Measurements from ENCODE around the gene GDPD4.

The GDPD4 gene

DNA sequence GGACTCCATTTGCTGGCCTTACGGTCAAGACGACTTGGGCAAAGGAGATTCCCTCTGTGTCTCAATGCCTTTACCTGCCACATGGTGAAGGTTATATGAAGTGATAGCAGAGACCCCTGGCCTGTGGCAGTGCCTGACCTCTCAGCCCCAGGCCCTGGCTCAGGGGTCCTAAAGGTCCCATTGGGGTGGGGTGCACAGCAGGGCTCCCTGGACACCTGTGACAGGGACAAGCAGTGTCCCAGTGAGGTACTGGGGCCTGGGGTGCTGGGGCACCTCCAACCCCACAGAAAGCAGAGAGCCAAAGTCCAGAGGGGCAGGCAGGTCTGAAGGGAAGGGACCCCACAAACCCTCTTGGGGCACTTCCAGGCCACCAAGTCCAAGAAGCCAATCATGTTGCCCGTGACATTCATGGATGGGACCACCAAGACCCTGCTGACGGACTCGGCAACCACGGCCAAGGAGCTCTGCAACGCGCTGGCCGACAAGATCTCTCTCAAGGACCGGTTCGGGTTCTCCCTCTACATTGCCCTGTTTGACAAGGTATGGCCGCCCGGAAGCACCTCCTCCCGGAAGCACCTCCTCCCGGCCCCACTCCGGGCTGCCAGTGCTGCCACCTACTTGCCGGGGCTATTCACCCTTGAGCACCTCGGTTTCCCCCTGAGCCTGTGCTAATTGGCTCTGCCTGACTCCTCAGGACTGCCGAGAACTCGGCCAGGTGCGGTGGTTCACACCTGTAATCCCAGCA is 111.0 kb downstream of the GDPD4 start:
- no peak overlapping the region for H2AFZ ChIP-seq (ENCODE audit: low read depth, low read length, severe bottlenecking)
- no peak overlapping the region for H3K4me3 ChIP-seq (ENCODE audit: insufficient read depth, low read length, poor library complexity, severe bottlenecking)
- H3K9me2 ChIP-seq (replicated peaks; ENCODE audit: insufficient read depth, low read length), result no peaks in the 10 kb centered on the region
- no peaks in the 10 kb centered on the region for H3K36me3 ChIP-seq (ENCODE audit: low read length)
- no peak overlapping the region for H3K9ac ChIP-seq (ENCODE audit: low read length)
- H3K27me3 ChIP-seq (ENCODE audit: low read length), result no peaks in the 10 kb centered on the region
- H3K9me3 ChIP-seq (ENCODE audit: insufficient read depth, low read length), result no peaks in the 10 kb centered on the region
- H3K4me2 ChIP-seq (ENCODE audit: low read depth, low read length, poor library complexity, severe bottlenecking), result no peak overlapping the region
- TF ChIP-seq EZH2phosphoT487 (conservative IDR thresholded peaks at IDR 0.05; ENCODE audit: low read length) (no peak), CTCF (IDR thresholded peaks at IDR 0.05; ENCODE audit: insufficient read depth, low read length, poor library complexity, severe bottlenecking) (no peak)
- no peaks in the 10 kb centered on the region for H3K79me2 ChIP-seq (ENCODE audit: insufficient read depth, low read length)
- no peaks in the 10 kb centered on the region for H4K20me1 ChIP-seq (ENCODE audit: low read depth, low read length)
- no peaks in the 10 kb centered on the region for H3F3A ChIP-seq (ENCODE audit: insufficient read depth)
- H3K27ac ChIP-seq (ENCODE audit: low read depth, low read length), result no peak overlapping the region

DNA sequence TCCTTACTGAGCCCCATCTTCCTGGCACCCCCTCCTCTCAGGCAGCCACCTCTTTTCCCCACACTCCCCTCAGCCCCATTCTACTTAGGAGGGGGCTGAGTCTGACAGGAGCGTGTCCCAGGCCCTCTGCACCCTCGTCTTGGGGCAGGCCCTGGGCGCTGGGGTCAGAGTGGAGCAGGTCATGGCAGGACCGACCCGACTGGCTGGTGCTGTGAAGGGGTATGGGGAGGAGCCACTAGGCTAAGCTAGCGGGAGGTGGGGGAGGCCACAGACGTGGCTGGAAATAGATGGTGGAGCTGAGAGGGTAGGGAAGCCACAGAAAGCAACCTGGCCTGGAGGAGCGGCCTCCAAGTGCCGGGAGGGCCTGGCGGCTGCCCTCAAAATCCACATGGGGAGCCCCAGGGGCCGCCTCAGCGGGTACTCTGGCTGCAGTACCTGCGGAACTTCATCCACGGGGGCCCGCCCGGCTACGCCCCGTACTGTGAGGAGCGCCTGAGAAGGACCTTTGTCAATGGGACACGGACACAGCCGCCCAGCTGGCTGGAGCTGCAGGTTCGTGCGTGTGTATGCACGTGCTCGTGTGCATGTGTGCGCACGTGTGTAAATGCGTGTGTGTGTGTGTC is 111.8 kb downstream of the GDPD4 start:
- no peaks in the 10 kb centered on the region for H3K36me3 ChIP-seq (ENCODE audit: low read length)
- no peaks in the 10 kb centered on the region for H3K27me3 ChIP-seq (ENCODE audit: low read length)
- no peaks in the 10 kb centered on the region for H3F3A ChIP-seq (ENCODE audit: insufficient read depth)
- TF ChIP-seq EZH2phosphoT487 (conservative IDR thresholded peaks at IDR 0.05; ENCODE audit: low read length), result no peak
- TF ChIP-seq CTCF (IDR thresholded peaks at IDR 0.05; ENCODE audit: insufficient read depth, low read length, poor library complexity, severe bottlenecking), result no peak
- H3K4me3 ChIP-seq (ENCODE audit: insufficient read depth, low read length, poor library complexity, severe bottlenecking), result no peak overlapping the region
- no peaks in the 10 kb centered on the region for H3K79me2 ChIP-seq (ENCODE audit: insufficient read depth, low read length)
- no peak overlapping the region for H2AFZ ChIP-seq (ENCODE audit: low read depth, low read length, severe bottlenecking)
- H3K4me2 ChIP-seq (ENCODE audit: low read depth, low read length, poor library complexity, severe bottlenecking), result no peak overlapping the region
- no peaks in the 10 kb centered on the region for H3K9me2 ChIP-seq (replicated peaks; ENCODE audit: insufficient read depth, low read length)
- H3K27ac ChIP-seq (ENCODE audit: low read depth, low read length), result no peak overlapping the region
- no peak overlapping the region for H3K9ac ChIP-seq (ENCODE audit: low read length)
- no peaks in the 10 kb centered on the region for H4K20me1 ChIP-seq (ENCODE audit: low read depth, low read length)
- no peaks in the 10 kb centered on the region for H3K9me3 ChIP-seq (ENCODE audit: insufficient read depth, low read length)

DNA sequence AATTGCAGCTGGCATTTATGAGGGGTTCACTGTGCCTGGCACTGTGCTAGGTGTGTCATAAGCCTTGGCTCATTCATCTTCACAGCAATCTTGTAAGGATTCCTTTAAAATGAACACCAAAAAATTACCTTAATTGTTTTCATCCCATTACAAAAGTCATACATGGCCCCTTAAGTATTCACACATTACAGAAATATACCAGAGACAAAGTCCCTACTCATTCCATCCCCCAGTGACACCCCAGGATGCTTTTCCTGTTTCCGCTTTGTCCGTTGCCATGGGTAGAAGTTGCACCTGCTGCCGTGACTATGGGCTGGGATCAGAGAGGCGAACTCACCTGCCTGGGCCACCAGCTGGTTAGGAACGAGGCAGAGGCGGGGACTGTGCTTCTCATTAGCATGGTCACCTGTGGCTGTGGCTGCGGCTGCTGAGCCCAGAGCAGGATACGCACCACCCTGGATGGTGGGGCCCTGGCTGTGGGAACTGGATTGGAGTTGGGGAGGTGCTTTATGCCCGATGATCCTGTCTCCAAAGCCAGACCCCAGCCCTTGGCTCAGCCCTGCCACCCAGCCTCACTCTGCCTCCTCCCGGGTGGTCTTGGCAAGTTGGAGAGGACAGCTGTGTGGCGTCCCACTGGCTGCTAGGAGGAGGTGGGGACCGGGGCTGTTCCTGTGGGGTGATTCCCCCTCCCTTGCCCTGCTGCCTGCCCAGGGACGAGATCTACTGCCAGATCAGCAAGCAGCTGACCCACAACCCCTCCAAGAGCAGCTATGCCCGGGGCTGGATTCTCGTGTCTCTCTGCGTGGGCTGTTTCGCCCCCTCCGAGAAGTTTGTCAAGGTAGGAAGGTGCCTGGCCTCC is 112.6 kb downstream of the GDPD4 start:
- Histone ChIP-seq H4K20me1 (ENCODE audit: low read depth, low read length) (no peaks in the 10 kb centered on the region), H3K9me2 (replicated peaks; ENCODE audit: insufficient read depth, low read length) (no peaks in the 10 kb centered on the region), H3K27me3 (ENCODE audit: low read length) (no peaks in the 10 kb centered on the region), H3F3A (ENCODE audit: insufficient read depth) (no peaks in the 10 kb centered on the region), H3K9ac (ENCODE audit: low read length) (no peak overlapping the region), H3K79me2 (ENCODE audit: insufficient read depth, low read length) (no peaks in the 10 kb centered on the region), H2AFZ (ENCODE audit: low read depth, low read length, severe bottlenecking) (no peak overlapping the region), H3K4me3 (ENCODE audit: insufficient read depth, low read length, poor library complexity, severe bottlenecking) (no peak overlapping the region), H3K9me3 (ENCODE audit: insufficient read depth, low read length) (no peaks in the 10 kb centered on the region), H3K27ac (ENCODE audit: low read depth, low read length) (no peak overlapping the region), H3K36me3 (ENCODE audit: low read length) (no peaks in the 10 kb centered on the region), H3K4me2 (ENCODE audit: low read depth, low read length, poor library complexity, severe bottlenecking) (no peak overlapping the region)
- TF ChIP-seq EZH2phosphoT487 (conservative IDR thresholded peaks at IDR 0.05; ENCODE audit: low read length) (no peak), CTCF (IDR thresholded peaks at IDR 0.05; ENCODE audit: insufficient read depth, low read length, poor library complexity, severe bottlenecking) (no peak)

All from SU-DHL-6 (cell line).